Natural killer cell (primary cell): ENCODE data around the gene GNG7. TPM values are rescaled to one million over a fixed set of nuclear protein-coding genes. Genes with fewer than 3 reads are reported as not detected.

Experiments
- ATAC-seq, 3 donors: fragments of 150-1000 bp in 2 of 3; fragments of 200-7000 bp in 1 of 3; cut with Tn5 transposase; 1 replicate in 1 of 3; 2 replicates in 2 of 3; pipeline ENCODE4 v1.10.0; 2021; ENCODE audit warnings: mild to moderate bottlenecking in 2 of 3, moderate library complexity in 2 of 3
- DNase-seq, 2 donors: peaks; one replicate each; pipeline versions ENCODE4 v3.0.0 to v3.0.0-alpha.2; 2013 to 2021; ENCODE audit warnings: mixed read lengths in 1 of 2
- H3K27ac ChIP-seq: one replicate; pipeline ENCODE4 v1.5.1; 2013; ENCODE audit warnings: mild to moderate bottlenecking, low read length
- H3K27me3 ChIP-seq: one replicate; pipeline ENCODE4 v1.6.1; 2013; ENCODE audit warnings: low read length; ENCODE audit not compliant: control insufficient read depth, insufficient read depth
- H3K36me3 ChIP-seq: one replicate; pipeline ENCODE4 v1.6.1; 2013; ENCODE audit warnings: low read length; ENCODE audit not compliant: control insufficient read depth, insufficient read depth
- H3K4me1 ChIP-seq: one replicate; pipeline ENCODE4 v1.6.1; 2013; ENCODE audit warnings: low read length; ENCODE audit not compliant: control insufficient read depth, insufficient read depth
- H3K4me3 ChIP-seq: one replicate; pipeline ENCODE4 v1.5.1; 2013; ENCODE audit warnings: low read length
- H3K9me3 ChIP-seq: one replicate; pipeline ENCODE4 v1.6.1; 2013; ENCODE audit warnings: low read length; ENCODE audit not compliant: control insufficient read depth, insufficient read depth
- H3K27ac Mint-ChIP-seq, 2 donors: one replicate each; pipeline ENCODE4 v1.8.0; 2022; ENCODE audit warnings: mild to moderate bottlenecking in 2 of 2, mixed read lengths in 2 of 2, moderate library complexity in 1 of 2
- H3K27me3 Mint-ChIP-seq, 2 donors: one replicate each; pipeline ENCODE4 v1.8.0; 2022; ENCODE audit warnings: low read depth in 2 of 2, mixed read lengths in 2 of 2
- H3K36me3 Mint-ChIP-seq: one replicate; pipeline ENCODE4 v1.8.0; 2022; ENCODE audit warnings: mixed read lengths
- H3K4me1 Mint-ChIP-seq, 2 donors: one replicate each; pipeline ENCODE4 v1.8.0; 2022; ENCODE audit warnings: mixed read lengths in 2 of 2
- H3K4me3 Mint-ChIP-seq: one replicate; pipeline ENCODE4 v1.8.0; 2022; ENCODE audit warnings: mild to moderate bottlenecking, moderate library complexity, mixed read lengths
- H3K9me3 Mint-ChIP-seq, 2 donors: one replicate each; pipeline ENCODE4 v1.8.0; 2022; ENCODE audit warnings: mixed read lengths in 2 of 2
- CTCF ChIP-seq: fragments of 200-600 bp; IDR thresholded peaks from one replicate; pipeline ENCODE4 v1.8.0; 2022; ENCODE audit warnings: antibody characterized with exemption
- WGBS: methylation state at CpG from one replicate; pipeline ENCODE4 v1.1.7; 2013; ENCODE audit warnings: missing lambda C conversion rate; ENCODE audit not compliant: insufficient coverage; 5-methylcytosine and 5-hydroxymethylcytosine counted together
- intact Hi-C: fragments of 100-400 bp; cut with micrococcal nuclease; formaldehyde crosslinking; loops from one replicate; pipeline ENCODE4 v1.14.2; 2022
- total RNA-seq, 4 donors: library from RNA; stranded (reverse); fragments of 120-200 nt in 1 of 4; gene quantifications; one replicate each; pipeline versions ENCODE4 v1.2.3 to v1.2.4, GENCODE V29; 2013 to 2022

GNG7 gene
- total RNA-seq, 3 donors from 2014 or later (not counting 1 experiment from before 2014, with no cell fraction given), result 0.75 to 4.8 (median 1.5) TPM

- H3K36me3 ChIP-seq, result no peaks in the 10 kb centered on the region
- no peaks in the 10 kb centered on the region for H3K36me3 Mint-ChIP-seq
- no peak for TF ChIP-seq CTCF
- H3K27ac Mint-ChIP-seq, result no peak overlapping the region
- H3K4me1 Mint-ChIP-seq, result peaks cover 0 to 6% of the 10 kb centered on the region in 2 donors
- no peak overlapping the region for H3K4me3 ChIP-seq
- peaks cover 2% of the 10 kb centered on the region for H3K4me1 ChIP-seq
- WGBS, result 89% methylated on average over 11 of the region's 12 CpGs
- ATAC-seq (no peak), DNase-seq (no peak)
- no peaks in the 10 kb centered on the region for H3K9me3 Mint-ChIP-seq
- no peak overlapping the region for H3K27ac ChIP-seq
- no peaks in the 10 kb centered on the region for H3K27me3 ChIP-seq
- intact Hi-C loops, result no loop called here
- H3K9me3 ChIP-seq, result no peaks in the 10 kb centered on the region
- H3K27me3 Mint-ChIP-seq, result no peaks in the 10 kb centered on the region
- no peak overlapping the region for H3K4me3 Mint-ChIP-seq
Observed at GRCh38 chr19:2536461-2536860, 166.0 kb downstream of the GNG7 start.

- Mint-ChIP-seq H3K36me3 (no peaks in the 10 kb centered on the region), H3K4me1 (peaks cover 0 to 6% of the 10 kb centered on the region in 2 donors), H3K27ac (peak overlapping the region in 1 of 2 donors; percentile 45), H3K27me3 (no peaks in the 10 kb centered on the region), H3K9me3 (no peaks in the 10 kb centered on the region), H3K4me3 (no peak overlapping the region)
- H3K4me3 ChIP-seq, result no peak overlapping the region
- DNase-seq (no peak), ATAC-seq (no peak)
- intact Hi-C loops, result no loop called here
- no peaks in the 10 kb centered on the region for H3K27me3 ChIP-seq
- no peak overlapping the region for H3K27ac ChIP-seq
- peaks cover 2% of the 10 kb centered on the region for H3K4me1 ChIP-seq
- WGBS, result 94% methylated on average over 2 of the region's 2 CpGs
- H3K36me3 ChIP-seq, result no peaks in the 10 kb centered on the region
- TF ChIP-seq CTCF, result no peak
- H3K9me3 ChIP-seq, result no peaks in the 10 kb centered on the region
Observed at GRCh38 chr19:2534423-2535013, 168.0 kb downstream of the GNG7 start.

GRCh38 chr19:2533686-2534422 lies 168.6 kb downstream of the GNG7 start:
- Mint-ChIP-seq H3K27me3 (no peaks in the 10 kb centered on the region), H3K9me3 (no peaks in the 10 kb centered on the region), H3K27ac (peak overlapping the region in 1 of 2 donors; percentile 35), H3K4me1 (peaks cover 0 to 6% of the 10 kb centered on the region in 2 donors), H3K4me3 (no peak overlapping the region), H3K36me3 (no peaks in the 10 kb centered on the region)
- Histone ChIP-seq H3K27me3 (no peaks in the 10 kb centered on the region), H3K9me3 (no peaks in the 10 kb centered on the region), H3K27ac (no peak overlapping the region), H3K4me1 (peaks cover 2% of the 10 kb centered on the region), H3K4me3 (no peak overlapping the region), H3K36me3 (no peaks in the 10 kb centered on the region)
- 97% methylated on average over 4 of the region's 6 CpGs for WGBS
- ATAC-seq, result no peak
- no peak for DNase-seq
- intact Hi-C loops, result no loop called here
- TF ChIP-seq CTCF, result no peak
